Mucosa of descending colon (tissue), 3 donors: ENCODE results near the gene AP2A1. TPM values are rescaled to one million over a fixed set of nuclear protein-coding genes. Genes with fewer than 3 reads are reported as not detected.

Source experiments
- ATAC-seq: fragments of 200-7000 bp; cut with Tn5 transposase; one replicate; pipeline ENCODE4 v1.9.1; 2020; ENCODE audit warnings: mild to moderate bottlenecking, moderate library complexity
- DNase-seq, 3 donors: peaks; one replicate each; pipeline ENCODE4 v3.0.0-alpha.2; 2020
- H3K36me3 ChIP-seq: fragments of 200-600 bp; one replicate; pipeline ENCODE4 v1.8.0; 2021; ENCODE audit warnings: low read depth, mild to moderate bottlenecking
- H3K4me1 ChIP-seq: fragments of 200-600 bp; one replicate; pipeline ENCODE4 v1.8.0; 2021; ENCODE audit warnings: low read depth, mild to moderate bottlenecking
- H3K4me3 ChIP-seq: fragments of 200-600 bp; one replicate; pipeline ENCODE4 v1.8.0; 2021; ENCODE audit warnings: mild to moderate bottlenecking
- H3K9me3 ChIP-seq: fragments of 200-600 bp; one replicate; pipeline ENCODE4 v1.8.0; 2021; ENCODE audit warnings: mild to moderate bottlenecking
- CTCF ChIP-seq: fragments of 200-600 bp; IDR thresholded peaks from one replicate; pipeline ENCODE4 v1.8.0; 2022; ENCODE audit warnings: antibody characterized with exemption, mild to moderate bottlenecking
- intact Hi-C, 2 donors: fragments of 100-400 bp; cut with DNase I in 1 of 2; cut with micrococcal nuclease in 1 of 2; formaldehyde crosslinking; loops; one replicate each; pipeline versions ENCODE4 v1.11.0 to v1.11.1; 2022; cut with DNase I, micrococcal nuclease
- total RNA-seq, 3 donors: library from RNA; stranded (reverse); fragmentation: NEBNext Ultra II Directional in 2 of 3; extraction: Animal tissue kit (Norgen Biotek cat#: 25700) in 2 of 3; gene quantifications; one replicate each; pipeline versions ENCODE4 v1.2.1 to v1.2.4, GENCODE V29; 2021 to 2023
- donor health status: DM: no; HTN: no; CAD: no; lungs with moderate emphysema.
- donor health status: DM: no; HTN: no; CAD: no.
- donor health status: DM: no; HTN: yes; CAD: no.

The AP2A1 gene
- total RNA-seq, 3 donors from 2014 or later = 73.6 to 84.8 (median 82.5) TPM

DNA sequence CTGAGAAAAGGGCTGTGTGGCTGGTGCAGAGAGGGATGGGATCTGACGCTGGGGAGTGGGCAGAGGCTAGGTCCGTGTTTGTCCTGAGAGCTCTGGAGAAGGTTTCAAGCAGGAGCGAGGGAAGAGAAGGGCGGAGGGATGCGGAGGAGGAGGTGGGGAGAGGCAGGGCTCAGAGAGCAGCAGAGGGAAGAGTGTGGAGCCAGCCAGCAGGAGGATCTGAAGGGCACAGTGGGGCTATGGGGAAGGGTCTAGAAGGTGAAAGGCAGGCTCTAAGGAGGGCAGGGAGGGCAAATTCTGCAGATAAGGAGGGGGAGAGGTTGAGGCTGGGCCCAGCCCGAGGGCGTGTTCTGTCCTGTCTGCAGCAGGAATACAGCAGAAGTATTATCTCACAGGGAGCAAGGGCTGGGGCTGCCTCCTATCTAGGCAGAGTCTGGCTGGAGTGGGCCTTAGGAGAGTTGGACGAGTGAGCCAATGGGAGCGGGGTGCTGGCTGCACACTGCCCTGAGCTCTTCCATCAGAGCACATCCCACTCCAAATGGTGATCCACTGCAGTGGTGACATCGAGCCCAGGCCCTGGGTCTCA, 6.1 kb downstream of the AP2A1 start:
- intact Hi-C loops = no loop called here
- Histone ChIP-seq H3K36me3 (no peaks in the 10 kb centered on the region), H3K9me3 (no peaks in the 10 kb centered on the region), H3K4me3 (no peak overlapping the region), H3K4me1 (peaks cover 13% of the 10 kb centered on the region)
- DNase-seq (no peak), ATAC-seq (peak; percentile 5)
- no peak for TF ChIP-seq CTCF

DNA sequence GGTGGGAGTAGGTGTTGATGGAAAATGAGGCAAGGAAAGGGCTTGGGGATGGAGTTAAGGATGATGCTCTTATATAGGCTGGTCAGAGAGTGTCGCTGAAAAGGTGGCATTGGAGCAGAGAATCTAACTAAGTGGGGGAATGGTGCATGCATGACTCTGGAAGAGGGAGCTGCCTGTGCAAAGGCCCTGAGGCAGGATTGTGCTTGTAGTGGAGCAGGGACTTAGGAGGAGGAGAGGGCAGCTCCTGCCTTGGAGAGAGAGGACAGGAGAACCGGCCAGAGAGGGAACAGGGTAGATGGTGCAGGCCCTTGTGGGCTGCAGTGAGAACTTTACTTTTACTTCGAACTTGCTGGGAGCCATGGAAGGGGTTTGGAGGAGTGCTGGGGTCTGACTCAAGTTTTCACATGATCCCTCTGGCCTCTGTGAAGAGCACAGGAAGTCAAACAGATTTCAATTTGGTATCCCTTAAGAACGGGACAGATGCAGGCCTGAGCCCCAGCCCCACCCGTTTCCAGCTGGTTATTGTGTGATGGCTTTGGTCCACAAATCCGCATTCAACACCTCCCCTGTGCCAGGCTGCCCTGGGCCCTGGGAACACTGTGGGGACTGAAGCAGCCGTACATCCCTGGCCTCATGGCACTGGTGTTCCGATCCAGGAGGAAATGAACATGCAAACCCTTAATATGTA, 7.0 kb downstream of the AP2A1 start:
- ATAC-seq = no peak
- TF ChIP-seq CTCF = no peak
- Histone ChIP-seq H3K4me1 (peaks cover 8% of the 10 kb centered on the region), H3K4me3 (no peak overlapping the region), H3K36me3 (no peaks in the 10 kb centered on the region), H3K9me3 (no peaks in the 10 kb centered on the region)
- intact Hi-C loops = no loop called here
- DNase-seq = no peak

- Histone ChIP-seq H3K4me3 (no peak overlapping the region), H3K36me3 (no peaks in the 10 kb centered on the region), H3K4me1 (peaks cover 4% of the 10 kb centered on the region), H3K9me3 (no peaks in the 10 kb centered on the region)
- DNase-seq (no peak), ATAC-seq (no peak)
- no peak for TF ChIP-seq CTCF
- intact Hi-C loops = no loop called here
Observed at GRCh38 chr19:49774969-49775368, 8.2 kb downstream of the AP2A1 start.

DNA sequence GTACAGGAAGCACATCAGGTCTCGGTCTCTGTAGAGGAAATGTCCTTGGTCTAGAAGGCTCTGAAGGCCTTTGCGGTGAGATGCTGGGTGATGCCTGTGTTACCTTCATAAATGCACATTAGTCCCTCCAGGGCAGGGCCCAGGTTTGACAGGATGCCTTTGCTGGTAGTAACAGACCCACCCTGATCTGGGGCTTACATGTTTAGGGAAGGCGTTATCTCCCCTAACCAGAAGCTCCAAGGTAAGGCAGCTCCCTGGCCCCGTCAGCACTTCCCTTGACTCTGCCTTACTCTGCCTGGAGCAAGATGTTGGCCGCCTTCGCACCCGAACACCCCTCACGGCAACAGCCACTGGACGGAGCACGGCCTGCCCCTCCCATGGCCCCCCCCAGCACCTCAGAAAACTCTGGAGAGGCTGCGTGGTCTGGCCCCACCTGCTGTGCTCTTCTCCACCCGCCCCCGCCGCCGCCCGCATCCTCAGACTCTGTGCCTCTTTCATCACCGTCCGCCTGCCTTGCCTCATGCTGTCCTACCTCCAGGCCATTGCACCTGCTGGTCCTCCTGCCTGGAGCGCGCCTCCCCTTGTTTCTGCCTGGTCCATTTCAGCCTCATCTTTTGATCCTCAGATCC, 9.1 kb downstream of the AP2A1 start:
- DNase-seq (no peak), ATAC-seq (no peak)
- Histone ChIP-seq H3K4me1 (peaks cover 4% of the 10 kb centered on the region), H3K36me3 (no peaks in the 10 kb centered on the region), H3K9me3 (no peaks in the 10 kb centered on the region), H3K4me3 (no peak overlapping the region)
- intact Hi-C loops = no loop called here
- no peak for TF ChIP-seq CTCF

DNA sequence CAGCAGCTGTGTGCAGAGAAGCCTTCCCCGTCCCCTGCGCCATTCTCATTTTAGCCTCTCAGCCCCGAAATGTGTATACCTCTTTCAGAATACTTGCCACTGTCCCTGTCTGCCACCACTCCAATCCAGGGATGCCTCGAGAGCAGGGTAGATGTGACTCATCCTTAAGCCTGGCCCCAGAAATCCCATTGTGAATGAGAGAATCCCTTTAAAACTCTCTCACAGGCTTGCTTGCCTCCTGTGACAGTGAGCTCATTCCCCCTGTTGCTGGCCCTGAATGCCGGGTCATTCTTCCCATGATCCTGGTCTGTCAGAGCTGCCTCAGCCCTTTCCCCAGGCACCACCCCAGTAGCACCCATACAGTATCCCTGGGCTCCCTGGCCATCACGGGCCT, 9.6 kb downstream of the AP2A1 start:
- H3K9me3 ChIP-seq = no peaks in the 10 kb centered on the region
- intact Hi-C loops = no loop called here
- ATAC-seq = no peak
- no peaks in the 10 kb centered on the region for H3K36me3 ChIP-seq
- H3K4me3 ChIP-seq = no peak overlapping the region
- H3K4me1 ChIP-seq = peaks cover 4% of the 10 kb centered on the region
- no peak for TF ChIP-seq CTCF
- DNase-seq = no peak
